ENCODE data around the gene CPXM2.

The CPXM2 gene

DNA sequence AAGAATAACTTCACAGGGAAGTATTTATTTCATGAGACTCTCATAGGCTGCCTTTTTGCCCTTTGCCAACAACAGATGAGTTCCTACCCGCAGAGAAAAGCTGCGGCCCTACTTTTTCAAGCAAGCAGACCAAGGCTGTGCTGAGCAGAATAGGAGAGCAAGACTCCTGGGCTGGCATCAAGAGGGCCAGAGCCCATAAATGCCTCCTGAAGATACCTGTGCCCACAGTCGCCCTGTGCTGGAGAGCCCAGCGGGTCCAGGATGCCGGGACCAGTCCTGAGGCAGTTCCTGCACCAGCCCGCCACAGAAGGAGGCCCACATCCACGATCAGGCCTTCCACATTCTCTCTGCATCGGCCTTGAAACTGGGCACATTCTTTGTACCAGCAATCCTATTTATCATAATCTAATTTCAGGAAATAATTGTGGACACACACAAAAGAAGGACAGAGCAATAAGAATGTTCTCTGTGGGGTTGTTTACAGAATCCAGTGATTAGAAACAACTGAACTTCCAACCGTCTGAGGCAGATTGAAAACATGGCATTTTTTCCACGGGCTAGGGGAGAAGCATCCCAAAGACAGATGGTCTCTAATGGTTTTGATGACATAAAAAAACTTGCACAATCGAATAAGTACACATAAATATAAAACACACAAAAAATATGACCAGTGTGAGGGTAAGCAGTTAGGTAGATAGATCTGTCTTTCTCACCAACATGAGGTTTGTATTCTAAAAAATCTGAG, 95.6 kb downstream of the CPXM2 start:
- DNase-seq, result no peak

DNA sequence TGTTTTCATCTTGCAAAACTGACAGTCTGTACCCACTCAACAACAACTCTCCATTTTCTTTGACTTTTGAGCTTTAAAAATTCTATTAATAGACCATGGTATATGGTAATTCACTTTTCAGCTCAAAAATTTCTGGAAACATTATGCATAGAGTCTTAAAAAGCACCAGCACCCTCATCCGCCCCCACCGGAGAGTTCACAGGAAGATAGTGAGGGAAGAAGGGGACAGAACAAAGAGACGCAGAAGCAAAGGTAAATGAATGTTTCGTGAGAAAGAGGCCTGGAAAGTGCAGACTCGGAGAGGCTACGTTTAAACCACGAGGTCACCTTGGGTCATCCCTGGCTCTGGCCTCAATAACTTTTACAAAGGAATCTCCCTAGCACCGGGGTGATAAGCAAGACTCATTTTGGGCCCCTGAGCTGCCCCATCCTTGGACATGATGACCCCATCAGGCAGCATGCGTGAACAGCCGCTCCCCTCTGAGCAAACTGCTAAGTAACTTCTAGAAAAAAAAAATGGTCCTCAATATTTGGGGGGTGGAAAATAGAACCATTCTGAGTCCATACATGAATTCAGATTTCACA, 96.3 kb downstream of the CPXM2 start:
- DNase-seq, result no peak

DNA sequence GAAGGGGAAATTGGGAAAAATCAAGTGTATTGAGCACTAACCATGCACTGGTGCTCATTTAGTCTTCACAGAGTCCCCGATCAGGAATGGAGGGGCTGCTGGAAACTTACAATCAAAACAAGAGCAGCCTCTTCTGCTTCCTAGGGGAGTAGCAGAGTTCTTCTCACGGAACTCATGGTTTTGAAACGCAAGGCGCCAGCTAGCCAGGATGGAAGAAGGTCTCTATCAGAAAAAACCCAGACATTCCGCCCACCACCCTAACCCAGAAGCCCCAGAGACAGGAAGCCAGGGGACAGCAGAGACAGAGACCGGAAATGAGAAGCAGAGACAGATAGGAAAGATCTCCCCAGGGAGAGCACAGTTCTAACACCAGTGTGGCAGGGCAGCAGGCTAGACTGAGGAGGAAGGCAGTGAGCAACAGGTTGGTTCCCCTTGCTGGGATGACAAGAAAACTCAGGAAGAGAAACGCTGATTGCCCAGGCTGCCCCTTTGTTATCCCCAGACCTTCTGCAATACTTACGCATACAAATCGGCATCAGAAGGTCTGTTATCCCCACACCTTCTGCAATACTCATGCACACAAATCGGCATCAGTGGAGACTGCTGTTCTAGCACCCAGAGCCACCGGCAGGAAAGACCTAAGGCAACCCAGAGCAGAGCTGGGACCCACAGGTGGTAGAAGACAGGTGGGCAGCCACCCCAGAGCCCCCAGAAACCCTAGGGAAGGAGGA, 99.2 kb downstream of the CPXM2 start:
- no peak for DNase-seq

DNA sequence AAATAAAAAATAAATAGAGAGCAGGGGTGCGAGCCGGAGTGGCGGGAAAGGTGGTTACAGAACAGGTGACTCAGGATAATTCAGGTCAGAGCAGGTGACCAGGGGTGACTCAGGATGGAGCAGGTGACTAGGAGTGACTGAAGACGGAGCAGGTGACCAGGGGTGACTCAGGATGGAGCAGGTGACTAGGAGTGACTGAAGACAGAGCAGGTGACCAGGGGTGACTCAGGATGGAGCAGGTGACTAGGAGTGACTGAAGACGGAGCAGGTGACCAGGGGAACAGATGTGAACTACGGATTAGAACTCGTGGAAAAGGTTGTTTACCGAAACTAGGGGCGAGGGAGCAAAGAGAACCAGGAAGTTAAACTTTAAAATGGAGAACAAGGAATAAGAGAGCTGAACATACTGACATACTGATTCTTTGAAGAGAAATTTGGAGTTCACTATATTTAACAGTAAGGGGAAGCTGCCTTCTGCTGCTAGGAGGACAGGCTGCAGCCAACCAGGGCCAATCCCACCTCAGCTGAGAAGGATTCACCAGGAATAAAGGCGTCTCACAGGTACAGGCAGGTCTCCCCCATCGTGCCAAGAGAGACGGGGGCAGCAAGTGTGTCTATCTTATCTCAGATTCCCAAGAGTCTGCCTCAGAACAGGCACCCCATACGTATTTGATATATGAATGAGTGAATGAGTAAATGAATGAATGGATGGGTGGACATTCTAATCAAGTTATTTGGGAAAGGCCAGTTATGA, 101.3 kb downstream of the CPXM2 start:
- DNase-seq, result no peak

DNA sequence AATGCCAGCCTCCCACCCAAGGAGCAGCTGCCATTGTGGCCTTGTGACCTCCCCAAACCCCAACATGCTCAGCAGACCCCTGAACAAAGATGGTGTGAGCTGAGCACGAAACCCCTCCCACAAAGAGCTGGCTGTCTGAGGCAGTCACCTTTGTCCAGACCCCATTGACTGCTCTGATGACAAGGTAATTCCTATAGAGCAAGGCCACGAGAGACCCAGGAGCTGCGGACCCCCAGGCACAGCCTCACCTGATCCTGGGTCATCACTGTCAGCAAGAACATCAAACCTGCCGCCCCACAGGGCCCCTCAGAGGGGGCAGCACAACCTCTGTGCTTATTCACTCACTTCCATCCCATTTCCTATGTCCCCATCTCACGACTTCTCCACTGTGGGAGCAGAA, 102.6 kb downstream of the CPXM2 start:
- DNase-seq, result no peak

DNA sequence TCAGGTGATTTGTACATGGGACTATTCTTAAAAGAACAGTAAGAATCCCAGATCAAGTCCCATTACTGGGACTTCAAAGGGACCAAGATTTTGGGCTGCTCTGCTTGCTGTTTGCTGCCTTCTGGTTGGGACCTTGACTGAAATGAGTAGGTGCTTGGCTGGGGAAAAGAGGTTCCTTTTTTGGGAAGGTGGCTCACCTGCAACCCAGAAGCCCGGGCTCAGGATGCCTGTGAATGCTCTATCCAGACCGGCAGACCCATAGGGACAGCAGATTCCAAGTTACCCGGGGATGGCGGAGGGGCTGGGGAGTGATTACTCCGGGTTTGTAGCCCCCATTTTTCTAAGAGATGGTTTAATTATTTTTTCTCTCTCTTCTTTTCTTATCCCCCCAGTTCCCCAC, 104.0 kb downstream of the CPXM2 start:
- DNase-seq, result no peak

DNA sequence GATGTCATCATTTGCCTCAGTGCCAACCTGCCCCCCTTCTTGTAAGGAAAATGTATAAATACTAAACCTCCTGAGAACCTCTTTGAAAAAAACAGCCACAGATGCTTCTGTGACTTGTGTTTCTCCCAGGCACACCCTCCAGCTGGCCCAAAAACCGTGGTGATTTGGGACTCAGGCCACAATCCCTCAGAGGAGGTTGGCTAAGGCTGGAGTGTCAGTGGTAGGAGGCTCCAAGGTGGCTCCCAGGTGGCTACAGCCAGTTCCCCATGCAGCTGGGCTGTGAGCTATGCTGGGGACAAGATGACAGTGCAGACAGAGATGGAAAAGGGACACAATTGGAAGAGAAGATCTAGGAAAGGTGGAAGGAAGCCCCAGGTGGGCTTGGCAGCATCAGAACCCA, 104.7 kb downstream of the CPXM2 start:
- no peak for DNase-seq

DNA sequence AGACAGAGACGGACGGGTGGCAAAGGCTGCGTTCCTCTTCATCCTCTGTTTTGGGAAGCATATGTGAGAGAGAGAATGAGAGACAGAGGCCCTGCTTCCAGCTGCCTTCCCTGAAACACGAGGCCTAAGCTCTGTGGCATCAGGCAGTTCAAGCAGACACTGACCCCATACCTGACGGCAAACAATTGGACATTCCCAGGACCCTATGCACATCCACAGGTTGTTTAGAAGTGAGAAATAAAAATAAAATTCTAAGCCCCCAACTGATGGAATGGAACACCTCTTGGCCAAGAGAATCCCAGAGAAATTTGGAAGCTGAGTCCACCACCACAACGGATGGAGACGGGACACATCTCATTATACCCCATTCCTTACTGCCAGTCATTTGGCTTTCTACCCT, 105.3 kb downstream of the CPXM2 start:
- DNase-seq, result no peak

DNA sequence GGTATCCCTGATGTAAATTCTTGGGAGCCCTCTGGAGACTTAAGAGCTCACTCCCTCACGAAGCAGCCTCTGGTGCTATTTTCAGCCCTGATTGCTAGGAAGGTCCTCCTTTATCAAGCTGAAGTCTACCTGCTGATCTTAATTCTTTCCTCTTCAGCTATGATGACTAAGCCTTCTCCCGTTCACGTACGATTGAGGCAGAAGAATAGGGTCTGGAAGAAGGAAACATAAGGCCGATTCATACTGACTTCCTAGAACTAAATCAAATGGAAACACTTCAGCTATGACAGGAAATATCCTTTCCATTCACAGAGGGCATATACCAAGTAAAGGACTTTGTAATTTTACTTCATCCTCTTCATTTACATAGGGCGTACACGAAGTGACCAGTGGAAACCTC, 107.0 kb downstream of the CPXM2 start:
- DNase-seq, result no peak

DNA sequence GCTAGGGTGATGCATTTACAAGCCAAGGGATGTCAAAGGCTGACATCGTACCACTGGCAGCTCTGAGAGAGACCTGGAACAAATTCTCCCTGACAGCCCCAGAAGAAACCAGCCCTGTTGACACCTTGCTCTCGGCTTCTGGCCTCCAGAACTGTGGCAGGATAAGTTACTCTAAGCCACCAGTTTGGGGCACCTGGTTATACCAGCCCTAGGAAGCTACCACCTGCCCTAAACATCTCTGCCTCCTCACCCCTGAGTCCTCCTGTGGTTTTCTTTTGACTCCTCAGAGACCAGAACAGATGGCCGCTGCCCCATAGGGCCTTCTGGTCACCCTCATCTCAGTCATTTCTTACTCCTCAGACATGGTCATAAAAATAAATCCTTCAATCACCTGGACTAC, 107.4 kb downstream of the CPXM2 start:
- no peak for DNase-seq

DNA sequence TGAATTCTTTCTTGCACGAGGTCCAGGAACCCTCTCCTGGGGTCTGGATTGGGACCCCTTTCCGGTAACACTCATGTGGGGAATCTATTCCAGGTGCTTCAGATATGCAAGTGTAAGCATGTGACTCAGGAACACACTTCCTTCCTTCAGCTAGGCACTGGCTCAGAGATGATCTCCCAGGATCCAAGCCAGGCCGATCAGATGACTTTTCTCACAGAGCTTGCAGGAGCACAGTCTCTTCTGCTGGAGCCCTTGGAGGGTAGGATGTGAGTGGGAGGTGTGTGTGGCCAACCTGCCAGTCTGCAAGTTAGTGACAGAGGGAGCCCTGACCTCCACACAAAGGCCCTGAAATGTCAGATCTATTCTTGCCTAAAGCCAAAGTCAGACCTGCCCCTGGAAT, 108.3 kb downstream of the CPXM2 start:
- no peak for DNase-seq

DNA sequence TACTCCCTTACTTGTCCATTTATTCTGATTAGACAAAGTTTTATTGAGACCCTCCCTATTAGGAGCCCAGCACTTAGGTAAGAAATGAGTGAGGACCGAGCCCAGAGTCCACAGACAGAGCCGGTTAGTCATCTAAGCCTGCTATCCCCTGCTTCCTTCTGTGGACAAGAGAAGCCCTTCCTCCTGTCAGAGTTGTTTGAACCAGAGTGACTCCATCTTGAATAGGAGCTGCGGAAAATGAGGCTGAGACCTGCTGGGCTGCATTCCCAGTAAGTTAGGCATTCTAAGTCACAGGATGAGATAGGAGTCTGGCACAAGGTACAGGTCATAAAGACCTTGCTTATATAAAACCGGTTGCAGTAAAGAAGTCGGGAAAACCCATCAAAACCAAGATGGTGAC, 109.1 kb downstream of the CPXM2 start:
- DNase-seq, result no peak

DNA sequence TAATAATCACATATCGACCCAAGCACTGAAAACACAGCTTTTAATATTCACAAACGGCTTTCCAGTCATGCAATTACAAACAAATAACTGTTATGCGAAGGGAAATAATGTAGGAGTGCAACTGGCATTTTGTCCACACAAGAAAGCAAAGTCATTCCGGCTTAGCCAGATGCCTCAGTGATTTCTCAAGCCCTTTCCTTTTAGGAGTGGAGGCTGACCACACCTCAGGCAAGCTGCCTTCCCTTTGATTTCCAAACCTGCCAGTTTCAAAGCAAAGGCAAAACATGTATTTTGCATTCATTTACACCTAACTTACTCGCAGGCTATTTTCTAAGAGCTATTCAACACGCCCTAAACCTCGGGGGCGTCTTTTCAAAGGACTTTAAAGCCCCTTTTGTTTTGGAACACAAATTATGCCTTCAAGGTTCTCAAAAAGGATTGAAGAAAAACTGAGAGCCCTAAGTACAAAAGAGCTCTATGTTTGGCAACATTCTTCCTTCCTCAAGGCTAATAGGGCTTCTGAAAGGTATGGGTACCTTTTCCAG, 109.6 kb downstream of the CPXM2 start:
- no peak for DNase-seq

DNA sequence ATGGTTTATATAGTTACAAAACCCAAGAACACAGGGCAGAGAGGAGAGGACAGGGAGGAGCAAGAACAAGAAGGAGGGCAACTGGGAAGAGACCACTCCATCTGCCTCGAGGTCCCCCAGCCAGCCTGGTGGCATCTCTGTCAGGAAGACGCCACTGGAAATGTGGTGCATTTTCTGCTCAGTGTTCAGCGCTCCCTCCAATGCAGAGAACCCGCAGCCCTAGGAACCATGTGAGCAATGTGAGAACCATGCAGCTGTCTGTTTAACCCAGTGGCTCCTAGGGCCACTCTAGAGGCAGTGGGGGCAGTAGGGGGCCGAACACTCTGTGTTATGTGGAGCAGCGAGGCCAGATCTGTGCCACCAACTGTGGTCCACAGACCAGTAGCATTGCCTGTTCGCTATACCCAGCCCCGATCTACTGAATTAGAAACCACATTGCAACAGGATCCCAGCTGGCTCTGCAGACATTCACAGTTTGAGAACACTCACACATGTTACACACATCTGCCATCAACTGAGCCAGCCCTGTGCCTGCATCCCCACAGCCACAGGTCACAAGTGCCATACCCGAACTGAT, 110.2 kb downstream of the CPXM2 start:
- DNase-seq, result no peak

DNA sequence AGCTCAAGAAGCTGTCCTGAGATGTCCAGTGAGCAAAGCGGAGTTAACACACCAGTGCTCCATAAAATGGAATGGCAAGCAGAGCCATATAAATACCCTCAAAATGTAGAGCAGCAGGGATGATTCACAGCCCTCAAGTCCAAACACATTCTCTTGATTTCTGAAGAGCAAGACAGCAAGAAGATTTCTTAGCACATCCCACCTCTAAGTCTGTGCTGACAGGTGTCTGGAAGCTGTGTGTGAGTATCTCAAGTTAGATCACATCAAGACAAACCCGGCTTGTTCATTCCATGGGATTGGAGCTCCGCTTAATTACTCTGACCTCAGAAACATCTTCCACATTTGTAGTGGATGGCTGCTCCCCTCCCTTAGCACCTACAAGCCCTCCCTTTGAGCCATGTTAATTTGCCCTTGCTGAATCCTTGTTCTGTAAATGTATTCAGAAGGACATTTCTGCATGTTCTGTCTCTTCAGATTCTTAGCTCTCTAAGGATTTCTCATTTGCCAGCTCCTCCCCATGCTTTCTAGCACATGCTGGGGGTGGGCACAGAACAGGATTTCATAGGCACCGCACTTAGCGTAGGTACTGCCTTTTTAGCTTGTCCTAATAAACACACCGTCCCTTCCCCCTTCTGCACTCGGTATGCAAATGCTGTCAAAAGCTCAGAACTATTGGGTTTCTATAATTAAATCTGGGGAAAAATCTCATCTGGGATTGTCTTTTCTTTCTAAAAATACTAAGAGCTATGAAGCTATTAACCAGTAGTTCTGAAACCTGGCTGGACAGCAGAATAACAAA, 112.7 kb downstream of the CPXM2 start:
- DNase-seq, result no peak

DNA sequence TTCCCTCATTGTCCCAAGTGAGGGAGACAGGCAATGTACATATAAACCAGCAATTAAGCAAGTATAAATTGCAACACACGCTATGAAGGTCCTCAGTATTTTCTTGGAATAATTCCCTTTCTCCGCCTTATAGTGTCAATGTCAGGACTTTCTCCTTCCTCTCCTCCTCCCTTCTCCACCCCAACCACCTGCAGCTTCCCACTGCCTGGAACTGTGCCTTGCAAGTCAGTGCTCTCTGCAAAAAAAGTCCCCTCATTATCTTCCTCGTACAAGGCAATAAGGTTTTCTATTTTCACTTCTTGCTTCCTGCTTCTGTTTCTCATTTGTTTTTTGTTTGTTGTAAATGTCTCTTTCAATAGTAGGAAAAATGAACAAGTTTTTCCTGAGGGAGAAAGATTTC, 113.7 kb downstream of the CPXM2 start:
- no peak for DNase-seq

DNA sequence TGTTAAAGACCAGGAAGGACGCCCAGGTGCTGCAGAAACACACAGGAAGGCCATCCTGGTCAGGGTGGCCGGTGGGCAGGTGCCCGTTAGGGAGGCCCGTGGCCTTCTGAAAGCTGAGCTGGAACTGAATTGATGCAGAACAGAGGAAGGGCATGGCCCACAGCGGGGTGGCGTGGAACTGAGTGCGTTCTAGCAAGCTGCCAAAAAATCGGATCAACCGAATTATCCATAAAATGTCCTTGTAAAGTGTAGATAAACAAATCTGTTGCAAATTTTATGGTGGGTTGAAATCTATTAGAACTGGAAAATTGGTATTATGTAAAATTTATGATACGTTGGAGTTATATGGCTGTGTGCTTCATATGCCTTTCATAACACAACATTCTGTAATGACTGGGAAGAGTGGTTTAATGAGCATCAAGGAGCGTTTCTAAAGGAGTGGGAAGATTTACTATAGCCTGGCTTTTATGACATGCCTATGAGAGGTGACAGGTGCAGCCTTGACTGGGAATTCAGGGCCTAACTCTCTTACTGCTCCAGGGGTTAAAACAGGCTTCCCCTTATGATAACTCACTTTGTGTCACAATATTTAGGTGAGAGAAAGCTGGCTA, 117.4 kb downstream of the CPXM2 start:
- DNase-seq, result no peak

DNA sequence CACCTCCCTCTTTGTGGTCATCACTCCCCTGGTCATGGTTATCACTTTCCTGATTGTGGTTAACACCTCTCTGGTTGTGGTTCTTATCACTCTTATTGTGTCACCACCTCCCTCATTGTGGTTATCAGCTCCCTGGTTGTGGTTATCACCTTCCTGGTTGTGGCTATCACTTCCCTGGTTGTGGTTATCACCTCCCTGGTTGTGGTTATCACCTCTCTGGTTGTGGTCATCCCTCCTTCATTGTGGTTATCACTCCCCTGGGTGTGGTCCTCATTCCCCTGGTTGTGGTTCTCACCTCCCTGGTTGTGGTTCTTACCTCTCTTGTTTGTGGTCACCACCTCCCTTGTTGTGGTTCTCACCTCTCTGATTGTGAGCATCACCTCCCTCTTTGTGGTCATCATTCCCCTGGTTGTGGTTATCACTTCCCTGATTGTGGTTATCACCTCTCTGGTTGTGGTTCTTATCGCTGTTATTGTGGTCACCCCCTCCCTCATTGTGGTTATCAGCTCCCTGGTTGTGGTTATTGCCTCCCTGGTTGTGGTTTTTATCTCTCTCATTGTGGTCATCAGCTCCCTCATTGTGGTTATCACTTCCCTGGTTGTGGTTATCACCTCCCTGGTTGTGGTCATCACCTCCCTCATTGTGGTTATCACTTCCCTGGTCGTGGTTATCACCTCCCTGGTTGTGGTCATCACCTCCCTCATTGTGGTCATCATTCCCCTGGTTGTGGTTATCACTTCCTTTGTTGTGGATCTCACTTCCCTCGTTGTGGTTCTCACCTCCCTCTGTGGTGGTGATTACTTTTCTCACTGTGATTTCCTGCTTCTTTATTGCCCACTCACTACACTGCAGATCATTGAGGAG, 118.7 kb downstream of the CPXM2 start:
- peak; percentile 2 to 21 for DNase-seq

DNA sequence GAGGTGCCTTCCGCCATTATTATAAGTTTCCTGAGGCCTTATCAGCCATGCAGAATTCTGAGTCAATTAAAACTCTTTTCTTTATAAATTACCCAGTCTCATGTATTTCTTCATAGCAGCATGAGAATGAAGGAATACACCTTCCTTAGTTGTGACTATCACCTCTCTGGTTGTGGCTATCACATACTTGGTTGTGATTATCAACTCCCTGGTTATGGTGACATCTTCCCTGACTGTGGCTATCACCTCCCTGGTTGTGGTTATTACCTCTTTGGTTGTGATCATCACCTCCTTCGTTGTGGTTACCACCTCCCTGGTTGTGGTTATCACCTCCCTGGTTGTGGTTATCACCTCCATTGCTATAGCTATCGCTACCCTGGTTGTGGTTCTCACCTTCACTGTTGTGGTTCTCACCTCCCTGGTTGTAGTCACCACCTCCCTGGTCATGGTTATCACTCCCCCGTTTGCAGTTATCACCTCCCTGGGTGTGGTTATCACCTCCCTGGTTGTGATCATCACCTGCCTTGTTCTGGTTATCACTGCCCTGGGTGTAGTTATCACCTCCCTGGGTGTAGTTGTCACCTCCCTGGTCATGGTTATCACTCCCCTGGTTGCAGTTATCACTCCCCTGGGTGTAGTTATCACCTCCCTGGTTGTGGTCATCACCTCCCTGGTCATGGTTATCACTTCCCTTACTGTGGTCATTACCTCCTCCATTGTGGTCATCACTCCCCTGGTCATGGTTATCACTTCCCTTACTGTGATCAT, 119.5 kb downstream of the CPXM2 start:
- peak; percentile 10 to 29 for DNase-seq

DNA sequence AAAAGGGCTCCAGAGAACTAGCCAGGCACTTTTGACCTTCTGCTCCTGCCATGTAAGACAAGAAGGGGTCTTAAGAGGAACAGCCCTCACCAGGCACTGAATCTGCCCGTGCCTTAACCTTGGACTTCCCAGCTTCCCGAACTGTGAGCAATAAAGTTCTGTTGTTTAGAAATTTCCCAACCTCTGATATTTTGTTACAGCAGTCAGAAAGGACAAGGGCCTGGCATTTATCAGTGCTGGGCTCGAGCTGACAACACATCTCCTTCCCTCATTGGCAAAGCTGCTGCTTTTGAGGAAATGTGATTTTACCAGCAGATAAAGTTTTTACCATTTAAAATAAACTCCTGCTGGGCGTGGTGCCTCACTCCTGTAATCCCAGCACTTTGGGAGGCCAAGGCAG, 122.0 kb downstream of the CPXM2 start:
- DNase-seq, result no peak
